Activated CD4-positive, alpha-beta T cell treated with anti-CD3 and anti-CD28 coated beads for 1 hour (primary cell): ENCODE measurements around the gene CHCHD6.

Source experiments
- DNase-seq: peaks from one replicate; pipeline ENCODE4 v3.0.0-alpha.2; 2020

Gene CHCHD6

DNA sequence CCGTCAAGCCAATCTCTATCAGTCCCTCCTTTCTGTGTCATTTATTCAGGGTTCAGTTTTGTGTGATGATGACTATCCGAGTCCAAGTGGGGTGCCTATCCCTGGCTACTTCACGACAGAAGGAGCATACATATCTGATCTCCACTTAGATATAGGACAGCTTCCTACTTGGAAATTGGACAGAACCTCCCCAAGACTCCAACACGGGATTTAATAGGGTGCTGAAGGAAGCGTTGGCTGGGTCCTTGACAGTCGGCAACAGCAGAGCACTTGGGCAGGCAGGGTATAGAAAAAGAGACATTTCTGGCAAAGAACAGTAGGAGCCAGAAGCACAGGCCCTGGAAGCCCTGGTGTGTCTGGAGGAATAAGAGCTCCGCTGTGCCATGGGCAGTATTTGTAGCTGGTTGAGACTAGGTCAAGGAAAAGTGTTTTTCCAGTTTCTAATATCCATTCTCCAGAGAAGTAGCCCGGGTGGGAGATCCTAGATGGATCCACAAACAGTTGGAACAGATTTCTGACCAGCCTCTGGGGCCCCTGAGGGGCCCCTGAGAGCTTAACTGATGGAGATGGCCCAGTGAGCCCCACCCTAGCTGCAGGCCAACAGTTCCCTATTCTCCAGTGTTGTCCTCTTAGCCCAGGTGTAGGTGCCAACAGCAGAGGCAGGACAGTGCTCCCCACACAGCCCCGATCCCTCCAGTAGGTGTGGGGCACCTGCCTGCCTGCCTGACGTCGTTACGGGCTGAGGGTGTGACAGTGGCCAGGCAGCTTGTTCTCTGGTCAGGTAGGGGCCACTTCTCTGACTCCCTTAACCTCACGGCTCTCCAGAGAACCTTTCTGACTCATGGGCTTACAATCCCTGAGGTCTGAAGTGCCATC, 130.8 kb downstream of the CHCHD6 start:
- DNase-seq = no peak

DNA sequence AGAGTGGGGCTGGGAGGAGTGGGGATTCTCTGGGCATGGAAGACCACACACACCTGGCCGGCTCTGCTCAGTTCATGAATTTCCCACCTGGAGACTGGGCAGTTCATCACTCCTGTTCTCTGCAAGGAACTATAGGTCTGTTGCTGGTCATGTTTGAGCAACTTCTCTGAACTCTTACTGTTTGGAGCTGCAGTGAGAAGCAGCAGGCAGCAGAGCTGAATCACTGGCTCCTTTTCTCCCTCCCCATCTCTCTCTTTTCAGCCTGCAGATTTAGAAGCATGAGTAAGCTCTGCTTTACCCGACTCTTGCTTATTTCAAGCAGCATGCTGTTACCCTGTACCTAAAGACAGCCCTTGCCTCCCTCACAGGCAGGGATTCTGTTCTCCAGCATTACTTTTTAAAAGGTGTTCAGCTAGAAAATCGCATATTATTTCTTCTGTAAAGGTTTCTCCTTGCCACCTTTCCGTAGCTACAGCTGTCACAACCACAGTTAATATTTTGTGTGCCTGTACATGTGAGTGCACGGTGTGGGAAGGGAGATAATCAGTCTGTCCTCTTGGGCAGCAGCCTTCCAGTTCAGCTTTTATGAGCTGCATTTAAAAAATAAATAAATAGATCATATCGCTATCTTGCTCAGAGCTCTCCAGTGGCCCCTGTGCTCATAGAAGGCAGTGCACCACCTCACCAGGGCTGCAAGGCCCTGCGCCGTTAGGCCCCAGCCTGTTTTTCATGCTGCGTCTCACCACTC, 131.6 kb downstream of the CHCHD6 start:
- no peak for DNase-seq

DNA sequence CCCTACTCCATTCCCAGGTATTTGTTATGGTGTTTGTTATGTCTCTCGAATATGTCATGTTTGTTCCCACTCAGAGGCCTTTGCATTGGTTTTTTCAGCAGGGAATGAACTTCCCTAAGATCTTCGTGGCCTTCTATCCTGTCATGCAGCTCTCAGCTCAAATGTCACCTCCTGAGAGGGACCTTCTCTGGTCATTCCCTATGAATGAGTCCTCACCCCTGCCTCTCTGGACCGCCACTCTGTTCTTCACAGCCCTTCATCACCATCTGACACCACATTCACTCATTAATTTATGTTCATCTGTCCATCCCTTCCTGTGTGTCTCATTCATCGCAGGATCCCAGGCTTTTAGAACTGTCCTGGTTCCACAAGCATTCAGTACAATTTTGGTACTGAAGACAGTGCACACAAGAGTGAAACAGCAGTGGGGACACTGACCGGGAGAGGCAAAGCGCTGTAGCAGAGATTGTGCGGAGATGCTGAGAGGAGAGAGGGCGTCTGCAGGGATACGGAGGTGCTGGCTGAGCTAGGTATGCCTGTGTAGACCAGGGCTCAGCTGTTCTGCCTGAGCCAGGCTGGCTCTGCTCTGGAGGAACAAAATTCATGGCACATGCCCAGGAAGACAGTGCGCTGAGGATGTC, 132.3 kb downstream of the CHCHD6 start:
- no peak for DNase-seq

DNA sequence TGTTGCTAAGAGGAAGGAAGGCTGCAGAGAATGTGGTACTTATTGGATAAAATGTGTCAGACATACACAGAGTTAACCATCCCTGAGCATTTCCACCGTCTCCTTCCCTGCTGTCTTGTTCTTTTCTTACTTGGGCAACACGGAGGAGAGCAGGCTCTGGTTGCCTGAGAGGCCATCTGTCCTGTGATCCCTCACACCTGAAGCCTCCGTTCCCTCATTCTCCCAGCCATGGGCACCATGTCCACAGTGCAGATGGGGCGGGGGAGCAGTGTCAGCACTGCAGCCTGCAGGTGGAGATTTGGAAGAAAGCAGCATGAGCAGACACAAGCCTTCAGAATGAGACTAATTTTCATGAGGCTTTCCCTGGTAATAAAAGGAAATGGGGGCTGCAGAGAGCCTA, 133.7 kb downstream of the CHCHD6 start:
- no peak for DNase-seq

DNA sequence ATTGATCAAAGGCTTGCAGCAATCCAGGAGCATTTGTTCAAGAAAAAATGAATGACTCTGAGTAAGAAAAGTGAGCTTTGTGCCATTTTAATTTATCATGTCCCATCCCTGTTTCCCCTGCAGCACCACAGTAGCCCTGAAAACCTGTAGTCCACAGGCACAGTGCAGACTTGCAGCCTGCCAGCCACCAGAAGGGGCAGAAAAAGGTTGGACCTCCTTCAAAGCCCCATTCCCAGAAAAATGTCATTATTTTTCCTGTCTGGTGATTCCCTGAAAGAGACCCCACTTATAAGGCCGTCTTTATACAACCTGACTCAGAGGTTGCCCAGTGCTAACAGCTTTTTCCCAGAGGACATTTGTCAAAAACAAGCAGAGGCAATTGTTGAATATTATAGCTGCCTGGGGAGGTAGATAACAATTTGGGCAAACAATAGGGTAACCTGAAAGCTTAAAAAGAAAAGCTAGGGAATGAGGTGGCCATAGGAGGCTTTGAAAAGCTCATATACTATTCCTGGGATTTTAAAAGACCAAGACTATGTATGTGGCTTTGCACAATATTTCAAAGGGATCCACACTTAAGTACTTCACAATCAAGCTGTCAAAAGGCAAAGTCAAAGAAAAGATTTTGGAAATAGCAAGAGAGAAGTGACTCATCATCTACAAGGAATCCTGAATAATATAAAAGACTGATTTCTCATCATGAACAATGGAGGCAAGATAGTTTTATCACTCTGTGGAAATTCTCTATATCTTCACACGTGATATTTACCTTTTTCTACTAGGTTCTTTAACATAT, 142.1 kb downstream of the CHCHD6 start:
- DNase-seq = no peak

DNA sequence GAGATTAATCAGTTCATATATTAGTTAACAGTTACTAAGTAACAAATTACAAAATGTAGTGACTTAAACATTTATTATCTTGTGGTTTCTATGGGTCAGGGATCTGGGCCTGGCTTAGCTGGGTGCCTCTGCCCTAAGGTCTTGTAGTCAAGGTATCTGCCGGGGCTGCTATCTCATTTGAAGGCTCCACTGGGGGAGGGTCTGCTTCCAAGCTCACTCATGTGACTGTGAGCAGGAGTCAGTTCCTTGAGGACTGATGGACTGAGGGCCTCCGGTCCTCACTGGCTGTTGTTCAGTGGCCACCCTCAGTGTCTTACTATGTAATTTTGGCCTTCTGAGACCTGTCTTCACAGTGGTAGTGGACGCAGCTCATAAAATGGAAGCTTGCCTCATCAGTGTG, 143.0 kb downstream of the CHCHD6 start:
- no peak for DNase-seq

DNA sequence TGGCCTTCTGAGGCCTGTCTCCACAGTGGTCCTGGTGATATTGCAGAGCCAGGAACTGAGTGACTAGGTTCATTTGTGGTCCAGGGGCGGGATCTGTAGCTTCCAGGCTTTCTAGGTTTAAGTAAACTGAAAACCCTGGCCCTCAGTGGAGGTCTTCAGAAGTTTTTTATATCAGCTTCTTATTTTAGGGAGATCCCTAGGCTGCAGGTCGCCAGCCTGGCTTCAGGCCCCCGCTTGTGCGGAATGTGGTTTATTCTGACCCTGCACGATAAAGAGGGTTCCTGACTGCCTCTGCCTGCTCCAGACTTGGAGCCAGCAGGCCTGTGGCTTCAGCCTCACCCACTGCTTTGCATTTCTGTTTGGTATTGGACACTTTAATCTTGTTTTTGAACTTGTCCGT, 145.0 kb downstream of the CHCHD6 start:
- no peak for DNase-seq

DNA sequence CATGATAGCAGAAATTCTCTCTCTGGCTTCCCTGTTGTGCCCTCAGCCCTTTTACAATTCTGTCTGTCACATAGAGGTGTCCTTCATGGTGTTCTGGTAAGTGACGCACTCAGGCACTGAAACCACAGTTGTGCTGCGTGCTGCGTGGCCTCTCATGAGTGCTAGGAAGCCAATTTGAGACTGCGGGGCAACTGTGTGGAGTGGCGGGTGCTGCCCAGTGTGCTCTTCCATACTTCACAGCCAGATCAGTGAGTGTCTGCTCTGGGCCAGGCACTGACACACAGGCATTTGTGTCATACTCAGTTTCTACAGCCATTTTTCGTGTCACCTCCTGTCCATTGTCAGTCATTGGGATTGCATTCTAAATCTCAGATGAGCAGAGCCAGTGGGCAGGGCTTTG, 145.7 kb downstream of the CHCHD6 start:
- DNase-seq = no peak

DNA sequence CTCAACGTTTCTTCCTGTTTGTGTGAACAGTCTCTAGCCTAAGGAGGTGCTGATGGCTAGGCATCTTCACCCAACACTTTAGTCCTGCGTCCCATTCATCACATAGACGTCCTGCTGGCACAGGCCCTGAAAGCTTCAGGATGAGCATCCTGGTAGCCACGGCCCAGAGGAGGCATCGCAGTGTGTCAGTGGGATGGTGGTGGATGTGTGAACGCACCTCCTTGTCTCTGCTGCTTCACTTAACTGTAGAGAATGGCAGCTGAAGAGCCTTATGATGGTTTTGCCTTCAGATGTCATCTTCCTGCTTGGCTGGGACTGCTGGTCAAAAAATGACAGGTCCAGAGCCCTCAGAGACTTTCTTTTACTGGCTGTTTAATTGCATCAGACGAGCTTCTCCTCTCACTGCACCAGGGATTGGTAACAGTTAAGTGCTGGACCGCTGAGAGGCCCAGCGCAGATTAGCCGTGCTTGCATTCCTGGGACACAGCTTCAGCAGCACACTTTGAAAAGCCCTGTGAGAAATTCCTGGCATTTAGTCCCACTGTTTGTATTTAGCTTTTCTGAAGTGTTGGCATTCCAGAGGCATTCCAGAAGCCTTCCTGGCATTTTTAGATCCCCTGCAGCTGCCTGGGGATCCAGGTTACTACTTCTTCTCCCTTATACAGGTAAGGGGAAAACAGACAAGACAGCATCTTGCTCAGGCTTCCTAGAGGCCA, 146.5 kb downstream of the CHCHD6 start:
- no peak for DNase-seq

DNA sequence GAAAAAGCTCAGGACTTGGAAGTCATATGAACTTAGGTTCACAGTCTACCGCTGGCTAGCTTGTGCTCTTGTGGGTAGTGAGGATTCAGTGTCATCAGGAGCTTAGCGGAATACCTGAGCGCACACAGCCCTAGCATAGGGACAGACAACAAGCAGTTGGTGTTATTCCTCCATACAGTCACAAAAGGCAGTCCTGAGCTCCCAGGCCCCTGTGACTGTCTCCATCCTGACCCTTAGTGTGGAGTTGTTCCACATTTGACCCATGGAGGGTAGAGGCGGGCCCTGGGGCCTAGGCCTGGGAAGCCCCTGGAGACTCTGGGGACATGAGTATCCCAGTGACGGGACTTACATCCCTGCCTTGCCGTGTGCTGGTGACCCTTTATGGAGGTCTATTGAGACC, 147.3 kb downstream of the CHCHD6 start:
- no peak for DNase-seq

DNA sequence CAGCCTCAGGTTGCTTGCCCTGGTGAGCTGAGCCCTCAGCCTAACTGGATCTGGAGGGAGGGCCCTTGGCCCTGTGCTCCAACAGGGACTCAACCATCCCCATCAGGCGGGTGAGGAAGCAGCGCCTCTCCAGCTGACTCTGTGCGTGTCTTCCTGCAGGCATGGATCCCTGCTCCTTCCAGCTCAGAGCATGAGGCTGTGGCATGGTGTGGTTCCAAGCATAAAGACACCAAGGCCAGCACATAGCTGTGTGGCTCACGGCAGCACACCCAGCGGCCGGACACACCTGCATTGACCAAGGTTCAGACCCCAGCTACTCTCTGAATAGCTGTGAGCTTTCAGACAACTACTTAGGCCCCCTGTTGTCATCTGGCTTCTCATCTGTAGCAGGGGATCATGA, 147.9 kb downstream of the CHCHD6 start:
- no peak for DNase-seq

DNA sequence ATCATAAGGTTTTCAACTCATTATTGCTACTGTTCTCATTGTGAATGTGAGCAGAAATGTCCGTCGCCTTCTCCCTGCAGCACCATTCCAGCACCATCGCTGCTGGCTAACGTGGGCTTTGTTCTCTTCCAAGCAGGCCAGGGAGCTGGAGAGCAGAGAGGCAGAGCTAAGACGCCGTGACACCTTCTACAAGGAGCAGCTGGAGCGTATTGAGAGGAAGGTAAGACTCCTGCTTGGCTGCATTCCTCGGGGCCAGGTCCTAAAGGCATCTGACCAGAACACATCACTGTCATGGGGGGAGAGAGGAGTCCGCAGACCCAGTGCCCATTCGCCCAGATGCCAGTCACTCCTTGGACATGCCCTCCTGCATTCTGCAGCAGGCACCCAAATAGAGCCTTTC, 148.5 kb downstream of the CHCHD6 start:
- no peak for DNase-seq

DNA sequence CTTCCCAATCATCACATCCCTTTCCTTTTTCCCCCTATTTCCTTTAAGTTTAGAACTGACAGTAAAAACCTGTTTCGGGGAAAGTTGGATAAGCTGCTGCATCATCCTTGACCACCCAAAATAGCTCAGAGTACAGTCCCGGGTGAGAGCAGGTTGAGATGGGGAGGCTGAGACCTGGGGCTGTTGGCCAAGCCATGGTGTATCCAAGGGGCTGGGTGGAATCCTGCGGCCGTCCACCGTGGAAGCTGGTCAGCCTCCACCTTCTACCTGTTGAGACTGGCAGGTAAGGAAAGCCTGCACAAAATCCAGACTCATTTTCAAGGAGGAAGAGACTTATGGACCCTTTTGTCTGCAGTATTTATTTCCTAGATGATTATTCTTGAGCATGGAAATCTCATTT, 150.6 kb downstream of the CHCHD6 start:
- DNase-seq = no peak

DNA sequence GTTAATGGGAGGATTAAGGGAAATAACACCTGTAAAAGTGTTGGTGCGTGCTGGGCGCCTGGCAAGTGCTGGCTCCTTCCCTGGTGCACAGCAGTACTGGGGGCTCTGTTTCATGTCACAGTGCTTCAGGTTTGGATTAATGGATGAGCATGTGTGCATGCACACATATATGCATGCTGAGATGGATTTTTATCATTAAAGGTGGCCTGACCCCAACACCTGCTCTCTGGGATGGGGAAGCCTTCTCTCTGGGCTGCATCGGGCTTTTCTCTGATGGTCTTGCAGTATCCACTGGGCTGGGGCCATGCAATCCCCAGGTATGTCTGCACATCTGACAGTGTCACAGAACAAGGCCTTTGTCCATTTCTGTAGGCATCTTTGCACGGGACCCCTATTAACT, 151.3 kb downstream of the CHCHD6 start:
- DNase-seq = no peak

DNA sequence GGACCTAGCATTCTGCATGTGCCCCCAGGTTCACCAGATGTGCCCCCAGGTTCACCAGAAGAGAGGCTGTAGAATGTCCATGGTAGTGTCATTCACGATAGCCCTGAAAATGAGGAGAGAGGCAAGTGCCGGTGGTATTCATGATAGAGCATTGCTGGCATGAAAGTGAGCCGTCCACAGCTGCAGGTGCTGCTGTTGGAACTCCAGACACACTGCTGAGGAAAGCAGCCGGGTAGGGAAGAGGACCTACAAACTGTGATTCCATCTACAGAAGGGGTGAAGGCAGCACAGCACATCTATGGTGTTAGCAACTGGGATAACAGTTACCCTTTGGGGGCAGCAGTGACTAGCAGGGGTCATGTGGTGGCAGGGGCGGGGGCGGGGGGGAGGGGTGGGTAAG, 153.9 kb downstream of the CHCHD6 start:
- no peak for DNase-seq

DNA sequence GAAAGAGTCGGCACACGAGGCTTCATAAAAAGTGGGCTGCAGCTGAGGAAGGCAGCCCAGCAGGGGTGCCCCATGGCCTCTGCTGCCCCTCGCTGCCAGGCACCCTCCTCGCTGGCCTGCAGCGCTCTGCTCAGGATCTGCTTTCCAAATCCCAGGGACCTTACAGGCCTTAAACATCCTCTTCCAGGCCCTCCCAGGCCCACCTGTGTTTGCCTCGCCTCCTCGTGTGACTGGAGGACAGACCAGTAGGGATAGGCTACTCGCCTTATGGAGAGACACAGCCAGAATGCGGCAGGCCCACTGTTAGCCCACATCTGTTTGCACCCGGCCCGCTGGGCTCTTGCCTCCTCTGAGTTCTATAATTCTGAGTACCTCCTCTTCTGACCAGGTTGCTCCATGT, 154.4 kb downstream of the CHCHD6 start:
- DNase-seq = no peak

DNA sequence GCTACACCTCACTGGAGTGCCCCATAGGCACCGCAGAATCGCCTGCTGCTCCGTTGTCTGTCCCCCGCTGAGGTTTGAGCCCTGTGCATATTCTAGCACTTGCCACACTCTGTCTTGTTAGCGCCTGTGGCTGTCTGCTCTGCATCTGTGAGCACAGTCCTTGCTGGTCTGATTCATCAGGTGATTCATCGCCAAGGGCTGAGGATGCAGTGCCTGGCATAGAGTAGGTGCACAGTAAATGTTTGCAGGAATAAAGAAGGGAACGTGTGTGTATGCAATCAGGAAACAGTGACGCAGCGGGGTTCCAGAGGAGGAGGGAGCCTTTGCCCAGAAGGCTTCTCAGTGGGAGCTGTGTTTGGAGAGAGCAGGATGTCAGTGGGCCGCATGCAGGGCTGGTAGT, 154.8 kb downstream of the CHCHD6 start:
- DNase-seq = no peak

DNA sequence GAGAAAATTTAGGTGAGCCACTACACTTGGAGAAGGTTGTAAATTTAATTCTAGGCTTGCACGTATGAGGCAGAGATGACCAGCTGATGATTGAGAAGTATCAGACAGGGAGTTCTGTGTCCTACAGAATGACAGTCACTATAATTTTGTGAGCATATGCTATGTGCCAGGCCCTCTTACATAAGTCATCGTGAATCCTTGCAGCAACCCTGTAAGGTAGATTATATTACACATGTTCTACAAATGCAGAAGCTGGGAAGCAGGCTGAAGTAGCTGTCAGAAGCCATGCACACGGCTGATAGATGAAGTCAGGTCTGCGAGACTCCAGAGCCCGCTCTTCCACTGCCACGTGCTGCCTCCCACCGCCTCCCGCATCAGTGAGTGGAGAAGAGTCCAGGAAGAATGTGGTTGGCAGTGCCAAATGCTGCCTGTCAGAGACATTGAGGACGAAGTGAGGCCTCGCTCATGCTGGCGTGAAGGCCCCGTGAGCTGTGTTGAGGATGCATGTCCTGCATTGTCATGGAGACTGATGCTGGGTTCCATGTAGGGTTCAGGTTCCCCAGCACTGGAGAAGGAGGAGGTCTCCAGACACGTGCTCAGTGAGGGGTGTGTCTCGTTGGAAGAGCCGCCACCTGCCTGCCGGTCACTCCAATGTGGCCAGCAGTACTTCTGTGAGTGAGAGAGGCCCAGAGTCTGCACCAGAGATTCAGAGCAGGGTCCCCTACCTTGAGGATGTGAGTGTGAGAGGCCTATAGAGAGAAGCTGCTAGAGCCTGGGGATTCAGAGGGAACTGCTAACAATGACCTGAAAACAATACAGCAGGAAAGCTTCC, 155.6 kb downstream of the CHCHD6 start:
- DNase-seq = no peak

DNA sequence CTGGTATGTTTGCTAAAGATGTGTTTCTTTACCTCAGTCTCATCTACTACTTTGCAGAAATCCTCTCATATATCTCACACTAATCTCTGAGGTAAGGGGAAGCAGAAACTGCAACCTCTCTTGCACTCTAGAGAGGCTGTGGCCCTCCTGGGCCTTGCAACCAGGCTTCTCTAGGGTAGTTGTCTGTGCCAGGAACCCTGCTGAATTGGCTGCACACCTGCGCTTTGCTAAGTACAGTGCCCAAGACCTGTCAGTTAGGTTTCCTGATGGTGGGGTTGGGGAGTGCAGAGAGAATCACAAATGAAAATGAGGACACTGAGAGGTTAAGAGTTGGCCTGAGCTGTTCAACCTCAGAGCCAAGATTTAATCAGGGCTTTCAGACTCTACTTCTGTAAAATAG, 161.7 kb downstream of the CHCHD6 start:
- DNase-seq = no peak

DNA sequence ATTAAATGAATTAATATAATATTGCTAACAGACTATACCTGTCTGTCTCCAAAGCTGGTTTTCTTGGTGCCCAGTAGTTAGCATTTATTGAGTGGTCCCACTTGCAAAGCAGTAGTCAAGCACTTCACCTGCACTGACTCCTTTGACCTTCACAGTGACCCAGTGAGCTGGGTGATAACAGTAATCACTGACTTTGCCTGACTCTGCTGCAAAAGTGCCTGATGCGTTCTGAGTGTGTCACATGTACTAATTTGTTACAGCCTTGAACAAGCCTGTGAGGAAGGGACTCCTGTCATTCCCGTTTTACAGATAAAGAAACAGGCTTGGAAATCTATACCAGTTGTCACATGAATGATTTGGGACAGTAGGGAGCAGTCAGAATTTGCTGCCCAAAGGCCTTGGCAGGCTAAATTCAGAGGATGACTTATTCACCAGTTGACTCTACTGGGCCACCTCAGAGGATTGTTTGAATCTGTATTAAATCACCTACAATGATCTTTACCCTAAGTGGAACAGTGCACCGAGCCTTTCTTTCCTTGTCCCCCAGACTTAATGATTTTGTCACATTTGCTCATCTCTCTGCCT, 162.2 kb downstream of the CHCHD6 start:
- no peak for DNase-seq
